NT2/D1 (cell line): ENCODE results near the gene VN1R5.

Experiments used
- DNase-seq: peaks from one replicate; pipeline ENCODE4 v3.0.0-alpha.2; 2011; ENCODE audit warnings: low read depth, low spot score
- H3K27me3 ChIP-seq: 2 replicates; pipeline ENCODE4 v1.6.0; 2011; ENCODE audit warnings: mild to moderate bottlenecking; ENCODE audit not compliant: insufficient read length, insufficient read depth
- H3K36me3 ChIP-seq: 2 replicates; pipeline ENCODE4 v1.6.1; 2011; ENCODE audit warnings: mild to moderate bottlenecking, low read length, mixed read lengths; ENCODE audit not compliant: insufficient read depth, insufficient read length
- H3K4me1 ChIP-seq: 2 replicates; pipeline ENCODE4 v1.5.1; 2011; ENCODE audit not compliant: insufficient read depth, insufficient read length
- H3K4me3 ChIP-seq: 2 replicates; pipeline ENCODE4 v1.5.1; 2011; ENCODE audit warnings: low read depth; ENCODE audit not compliant: insufficient read length
- H3K9ac ChIP-seq: 2 replicates; pipeline ENCODE4 v1.6.0; 2011; ENCODE audit warnings: low read depth; ENCODE audit not compliant: insufficient read length
- H3K9me3 ChIP-seq: 2 replicates; pipeline ENCODE4 v1.5.1; 2011; ENCODE audit warnings: mild to moderate bottlenecking, low read length; ENCODE audit not compliant: insufficient read depth
- SUZ12 ChIP-seq: IDR thresholded peaks from 2 replicates; pipeline ENCODE4 v1.6.1; 2011; ENCODE audit not compliant: insufficient read length, insufficient read depth; ENCODE audit errors: extremely low read depth
- YY1 ChIP-seq: IDR thresholded peaks from 2 replicates; pipeline ENCODE4 v1.6.1; 2011; ENCODE audit not compliant: insufficient read length, insufficient read depth
- ZNF274 ChIP-seq: IDR thresholded peaks from 2 replicates; pipeline ENCODE4 v1.6.1; 2011; ENCODE audit warnings: mild to moderate bottlenecking, low read depth, low read length

VN1R5 gene

GRCh38 chr1:247303216-247303615, 47.3 kb downstream of the VN1R5 start:
- H3K36me3 ChIP-seq = peaks cover 88% of the 10 kb centered on the region
- no peak overlapping the region for H3K4me3 ChIP-seq
- H3K4me1 ChIP-seq = peaks cover 14% of the 10 kb centered on the region
- peaks cover 9% of the 10 kb centered on the region; the same call in 1 of the 2 replicates for H3K9me3 ChIP-seq
- no peak for DNase-seq
- TF ChIP-seq ZNF274 (no peak), SUZ12 (no peak), YY1 (no peak)
- H3K27me3 ChIP-seq = no peaks in the 10 kb centered on the region
- no peak overlapping the region for H3K9ac ChIP-seq

DNA sequence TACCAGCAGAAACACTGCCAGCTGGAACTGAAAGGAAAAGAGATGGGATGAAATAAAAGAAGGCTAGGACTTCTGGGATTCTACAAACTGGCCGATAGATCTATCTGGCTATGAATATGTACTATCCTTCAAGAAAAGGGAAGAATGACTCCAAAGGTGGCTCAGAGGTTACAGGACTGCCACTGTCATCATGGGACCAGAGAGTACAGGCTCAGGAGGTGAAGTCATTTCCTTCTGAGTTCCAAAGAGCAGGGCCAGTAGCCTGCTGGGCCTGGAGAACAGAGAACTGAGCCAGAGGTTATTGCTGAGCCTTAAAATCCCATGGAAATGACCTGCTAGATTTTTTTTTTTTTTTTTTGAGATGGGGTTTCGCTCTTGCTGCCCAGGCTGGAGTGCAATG, 48.2 kb downstream of the VN1R5 start:
- Histone ChIP-seq H3K36me3 (peaks cover 92% of the 10 kb centered on the region), H3K9me3 (peaks cover 9% of the 10 kb centered on the region; the same call in 1 of the 2 replicates), H3K27me3 (no peaks in the 10 kb centered on the region), H3K4me1 (peaks cover 11% of the 10 kb centered on the region), H3K4me3 (no peak overlapping the region), H3K9ac (no peak overlapping the region)
- TF ChIP-seq SUZ12 (no peak), ZNF274 (no peak), YY1 (no peak)
- DNase-seq = no peak
